Skin of body (tissue), 2 donors: ENCODE data around the gene MORN5. TPM values are rescaled to one million over a fixed set of nuclear protein-coding genes. Genes with fewer than 3 reads are reported as not detected.

Experiments used
- DNase-seq: peaks from one replicate; lab custom pipeline; 2025; lab: John Stamatoyannopoulos, UW
- total RNA-seq: library from RNA; depleted of rRNA; stranded (reverse); fragments of >200 nt; gene quantifications from one replicate; pipeline ENCODE4 v1.2.3, GENCODE V29; 2014

MORN5 gene
- total RNA-seq, 1 donor from 2014 or later, result not detected

DNA sequence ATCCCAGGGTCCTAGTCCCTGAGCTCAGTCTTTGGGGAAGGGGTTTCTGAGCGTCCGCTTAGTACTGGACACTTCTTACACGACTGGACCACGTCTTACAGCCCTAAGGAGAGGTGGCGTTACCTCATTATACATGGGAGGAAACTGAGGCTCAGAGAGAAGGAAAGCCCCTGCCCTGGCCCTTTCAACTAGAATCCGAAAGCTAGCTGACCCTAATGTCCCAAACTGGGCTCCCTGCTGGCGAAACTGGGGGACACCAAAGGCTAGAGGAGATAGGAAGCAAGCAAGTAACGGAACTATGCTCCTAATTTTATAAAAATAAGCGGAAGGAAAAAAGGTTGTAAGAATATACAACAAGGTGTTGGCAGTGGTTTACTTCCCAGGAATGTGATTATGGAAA, 54.8 kb downstream of the MORN5 start:
- DNase-seq, result no peak

DNA sequence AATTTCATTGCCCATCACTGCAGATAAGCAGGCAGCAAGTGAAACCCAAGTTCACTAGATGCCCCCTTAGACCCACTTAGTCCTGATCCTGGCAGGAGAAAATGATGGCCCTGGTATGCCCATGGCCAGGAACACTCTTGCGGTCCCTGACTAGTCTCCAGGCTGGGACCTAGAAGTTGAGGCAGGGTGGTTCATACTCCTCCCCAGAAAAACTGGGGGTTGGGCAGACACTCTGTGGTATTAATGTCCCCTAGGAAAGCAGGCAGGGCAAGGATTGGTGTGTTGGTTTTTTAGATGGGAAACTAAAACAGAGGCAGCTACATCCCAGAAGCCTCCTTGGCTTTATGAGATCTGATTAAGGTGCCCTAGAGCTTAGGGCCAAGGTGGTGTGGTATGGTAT, 56.0 kb downstream of the MORN5 start:
- DNase-seq, result no peak

DNA sequence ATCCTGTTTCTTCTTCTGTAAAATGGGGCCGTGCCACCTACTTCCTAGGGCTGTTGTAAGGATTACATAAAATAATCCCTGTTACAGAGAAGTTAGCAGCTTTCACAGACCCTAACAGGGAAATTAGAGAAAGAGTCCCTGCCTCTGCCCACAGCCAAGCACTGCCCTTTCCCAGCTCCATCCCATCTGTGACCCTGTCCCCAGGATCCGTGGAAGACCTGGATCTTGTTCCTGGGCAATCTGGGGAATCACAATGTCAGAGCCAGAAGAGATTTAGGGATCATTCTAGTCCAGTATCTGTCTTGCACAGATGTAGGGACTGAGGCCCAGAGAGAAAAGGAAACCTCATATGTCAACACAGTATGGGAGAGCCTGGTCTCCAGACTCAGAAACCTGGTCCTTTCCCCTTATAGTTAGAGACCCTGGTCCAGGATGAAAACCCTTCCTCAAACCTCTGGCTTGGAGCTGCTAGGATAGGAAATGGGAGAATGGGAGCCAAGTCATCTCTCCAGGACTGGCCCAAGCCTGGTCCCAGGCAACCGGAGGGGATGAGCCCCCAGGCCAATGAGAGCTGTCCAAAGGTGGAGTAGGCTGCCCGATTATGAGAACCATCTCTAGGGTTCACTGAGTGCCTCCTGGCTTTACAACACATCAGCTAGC, 56.6 kb downstream of the MORN5 start:
- DNase-seq, result no peak

- DNase-seq, result no peak
These were observed 57.2 kb downstream of the MORN5 start for GRCh38 chr9:122216798-122217418.

- DNase-seq, result no peak
These were observed 57.9 kb downstream of the MORN5 start for GRCh38 chr9:122217640-122218039.

DNA sequence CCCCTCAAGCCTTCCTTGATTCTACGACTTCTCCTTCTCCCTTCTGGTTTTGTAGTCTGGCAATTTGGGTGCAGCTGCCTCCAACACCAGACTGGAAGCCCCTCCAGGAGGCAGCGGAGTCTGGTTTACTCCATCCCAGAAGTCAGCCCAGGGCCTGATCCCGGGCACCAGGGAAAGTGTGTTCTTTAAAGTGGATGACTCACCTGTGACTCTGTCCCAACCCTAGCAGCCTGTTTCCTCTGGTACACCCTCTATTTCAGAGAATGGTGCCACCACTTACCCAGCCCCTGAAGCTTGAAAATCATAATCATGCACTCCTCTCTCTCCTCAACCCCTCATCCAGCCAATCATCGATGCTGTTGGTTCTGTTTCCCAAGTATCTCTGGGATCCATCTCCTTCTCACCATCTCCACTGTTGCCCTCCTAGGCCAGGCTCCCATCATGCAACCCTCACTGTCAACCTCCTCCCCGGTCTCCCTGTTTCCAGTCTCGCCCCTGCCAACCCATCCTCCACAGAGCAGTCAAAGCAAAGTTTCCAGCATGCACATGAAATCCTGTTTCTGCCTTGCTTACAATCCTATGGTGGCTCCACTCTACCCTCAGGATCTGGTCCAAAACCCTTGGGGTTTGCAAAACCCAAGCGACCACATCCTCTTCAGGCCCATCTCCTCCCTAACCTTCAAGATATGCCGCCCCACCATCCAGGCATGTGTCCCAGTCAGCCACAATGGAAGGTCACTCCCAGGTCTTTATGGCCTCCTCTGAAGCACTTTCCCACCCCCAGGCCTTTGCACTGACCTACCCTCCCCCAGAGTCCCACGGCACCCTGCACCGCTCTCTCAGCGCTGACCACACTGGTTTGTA, 58.6 kb downstream of the MORN5 start:
- no peak for DNase-seq

- no peak for DNase-seq
These were observed 59.5 kb downstream of the MORN5 start for GRCh38 chr9:122218935-122219855.

- DNase-seq, result peak; percentile 21
These were observed 60.4 kb downstream of the MORN5 start for GRCh38 chr9:122219856-122220672.

GRCh38 chr9:122220673-122221182, 61.0 kb downstream of the MORN5 start:
- DNase-seq, result no peak

- peak; percentile 20 for DNase-seq
These were observed 61.6 kb downstream of the MORN5 start for GRCh38 chr9:122221183-122221811.

- DNase-seq, result no peak
These were observed 63.1 kb downstream of the MORN5 start for GRCh38 chr9:122222791-122223190.

GRCh38 chr9:122223435-122223834, 63.7 kb downstream of the MORN5 start:
- no peak for DNase-seq

DNA sequence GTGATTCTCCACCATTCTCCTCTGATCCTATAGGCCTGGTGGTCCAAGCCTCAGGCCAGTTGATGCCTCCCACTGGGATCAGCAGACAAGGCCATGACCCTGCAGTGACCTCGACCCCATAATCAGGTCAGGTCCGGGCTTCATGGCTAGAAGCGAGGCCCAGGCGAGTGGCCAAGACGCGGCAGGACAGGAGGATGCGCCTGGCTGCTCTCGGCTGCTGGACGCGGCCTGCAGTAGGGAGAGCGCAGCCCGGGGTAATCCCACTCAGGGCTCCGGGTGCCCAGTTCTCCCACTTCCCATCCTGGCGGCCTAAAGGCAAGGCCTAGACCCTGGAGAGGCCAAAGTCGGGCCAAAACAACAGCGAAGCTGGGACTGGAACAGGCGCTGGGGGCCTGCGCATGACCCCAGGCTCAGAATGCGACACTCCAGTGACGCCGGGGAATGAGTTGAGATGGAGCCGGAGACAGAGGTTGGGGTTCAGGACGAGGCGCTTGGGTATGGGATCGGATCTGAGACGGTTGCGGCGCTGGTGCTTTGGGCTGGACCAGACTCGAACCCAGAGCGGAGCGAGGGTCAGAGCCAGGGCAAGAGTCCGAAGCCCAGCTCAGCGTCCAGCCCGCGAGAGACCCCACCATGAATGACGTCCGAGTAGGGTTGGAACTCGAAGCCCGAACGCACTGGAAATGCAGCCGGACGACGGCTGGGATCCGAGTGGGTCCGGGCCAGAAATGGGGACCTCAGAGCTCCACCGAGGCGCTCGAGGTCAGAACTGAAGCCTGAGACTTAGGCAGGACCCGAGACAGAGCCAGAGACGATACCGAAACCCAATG, 65.8 kb downstream of the MORN5 start:
- DNase-seq, result no peak

DNA sequence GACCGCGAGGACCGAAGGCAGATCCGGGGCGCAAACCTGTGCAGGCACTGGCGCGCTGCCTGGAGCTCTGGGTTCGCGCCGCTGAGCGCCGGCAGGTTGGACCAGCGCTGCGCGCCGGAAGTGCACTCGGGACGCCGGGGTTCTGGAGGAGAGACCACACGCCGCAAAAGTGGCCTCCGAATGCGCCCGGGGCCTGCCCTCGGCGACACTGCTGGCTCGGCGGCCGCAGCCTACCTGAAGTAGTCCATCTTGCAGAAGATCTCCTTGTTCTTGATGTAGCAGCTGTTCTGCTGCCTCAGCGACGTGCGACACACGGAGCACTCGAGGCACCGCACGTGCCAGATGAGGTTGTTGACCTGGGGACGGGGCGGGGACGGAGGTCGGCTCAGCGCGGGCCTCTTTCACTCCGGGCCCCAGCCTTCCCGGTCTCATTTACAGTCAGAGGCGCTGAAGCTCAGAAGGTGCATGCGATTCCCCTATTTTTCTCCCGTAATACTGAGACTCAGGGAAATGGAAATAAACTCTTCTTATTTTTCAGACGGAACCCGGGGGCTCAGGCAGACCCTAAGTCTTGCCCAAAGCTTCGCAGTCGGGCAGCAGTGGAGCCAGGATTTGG, 66.5 kb downstream of the MORN5 start:
- no peak for DNase-seq

GRCh38 chr9:122226758-122227574, 67.3 kb downstream of the MORN5 start:
- DNase-seq, result no peak

- no peak for DNase-seq
These were observed 67.8 kb downstream of the MORN5 start for GRCh38 chr9:122227575-122227900.

GRCh38 chr9:122228191-122228567, 68.5 kb downstream of the MORN5 start:
- DNase-seq, result no peak
